Smooth muscle cell of the brain vasculature (primary cell): ENCODE measurements around the gene ZCCHC13.
"Not testable (repeated sequence)": the region's sequence is repeated elsewhere in the genome, so short reads cannot be mapped to it uniquely, and the experiment has no call there.

Source experiments
- DNase-seq: peaks from one replicate; pipeline ENCODE4 v3.0.0-alpha.2; 2012; ENCODE audit warnings: low read depth, low spot score

The ZCCHC13 gene

DNA sequence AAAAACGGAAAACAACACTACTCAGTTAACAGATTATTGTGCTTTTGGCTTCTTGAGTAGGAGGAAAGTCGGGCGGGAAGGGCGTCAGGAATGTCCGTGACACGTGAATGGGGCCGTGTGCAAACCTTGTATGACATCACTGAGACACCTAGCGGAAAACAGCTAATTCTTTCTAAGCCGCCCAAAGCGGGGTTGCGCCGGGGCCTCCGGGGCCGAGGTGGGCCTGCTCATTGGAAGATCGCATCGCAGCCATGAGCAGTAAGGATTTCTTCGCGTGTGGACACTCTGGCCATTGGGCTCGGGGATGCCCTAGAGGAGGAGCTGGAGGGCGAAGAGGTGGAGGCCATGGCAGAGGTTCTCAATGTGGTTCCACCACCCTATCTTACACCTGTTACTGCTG, at the start of gene ZCCHC13:
TSS of gene ZCCHC13 (plus strand) at position 165 of the 400 bp plus-strand sequence. CDS start at position 252, 87 bp downstream.
- DNase-seq, result no peak

DNA sequence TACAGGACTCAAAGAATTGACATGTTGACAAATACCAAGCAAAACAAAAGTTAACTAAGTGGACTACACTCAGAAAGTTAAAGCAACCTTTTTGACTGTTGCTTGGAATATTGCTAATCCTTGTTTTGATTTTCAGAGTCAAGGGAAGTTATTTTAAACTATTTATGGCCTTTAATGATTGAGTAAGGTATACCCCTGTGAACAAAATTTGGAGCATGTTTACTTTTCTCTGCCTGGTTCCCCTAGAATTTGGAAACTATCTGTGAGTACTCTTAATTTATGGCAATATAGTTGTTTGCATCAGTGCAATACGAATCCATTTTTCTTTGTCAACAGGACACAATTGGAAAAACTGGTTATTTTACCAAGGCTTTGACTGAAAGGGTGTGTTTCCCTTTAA, 45.9 kb upstream of the ZCCHC13 start:
- not testable (repeated sequence) for DNase-seq

DNA sequence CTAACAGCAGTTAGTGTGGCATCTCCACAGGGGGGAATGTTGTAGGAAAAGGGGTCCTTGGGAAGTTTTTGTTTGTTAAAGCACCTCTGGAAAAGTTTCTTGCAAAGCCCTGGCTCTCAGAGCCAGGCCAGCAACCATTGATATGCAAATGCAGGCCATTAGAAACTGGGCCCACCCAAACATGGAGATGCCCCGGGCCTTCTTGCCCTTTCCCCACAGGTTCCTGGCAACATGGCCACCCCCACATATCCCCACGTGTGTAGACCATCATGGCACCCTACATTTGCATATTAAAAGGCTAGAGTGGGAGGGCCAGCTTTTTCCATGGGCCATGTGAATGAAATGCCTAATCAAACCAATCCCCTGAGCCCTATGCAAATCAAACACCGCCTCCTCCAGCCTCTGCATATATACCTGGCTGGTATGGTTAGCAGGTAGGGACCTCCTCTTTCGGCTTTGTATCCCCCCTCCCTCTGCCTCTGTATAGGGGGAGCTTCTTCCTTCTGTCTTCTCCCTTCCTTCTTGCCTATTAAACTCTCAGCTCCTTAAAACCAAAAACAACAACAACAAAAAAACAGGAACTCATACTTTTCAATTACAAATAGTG, 44.0 kb upstream of the ZCCHC13 start:
- DNase-seq, result no peak

DNA sequence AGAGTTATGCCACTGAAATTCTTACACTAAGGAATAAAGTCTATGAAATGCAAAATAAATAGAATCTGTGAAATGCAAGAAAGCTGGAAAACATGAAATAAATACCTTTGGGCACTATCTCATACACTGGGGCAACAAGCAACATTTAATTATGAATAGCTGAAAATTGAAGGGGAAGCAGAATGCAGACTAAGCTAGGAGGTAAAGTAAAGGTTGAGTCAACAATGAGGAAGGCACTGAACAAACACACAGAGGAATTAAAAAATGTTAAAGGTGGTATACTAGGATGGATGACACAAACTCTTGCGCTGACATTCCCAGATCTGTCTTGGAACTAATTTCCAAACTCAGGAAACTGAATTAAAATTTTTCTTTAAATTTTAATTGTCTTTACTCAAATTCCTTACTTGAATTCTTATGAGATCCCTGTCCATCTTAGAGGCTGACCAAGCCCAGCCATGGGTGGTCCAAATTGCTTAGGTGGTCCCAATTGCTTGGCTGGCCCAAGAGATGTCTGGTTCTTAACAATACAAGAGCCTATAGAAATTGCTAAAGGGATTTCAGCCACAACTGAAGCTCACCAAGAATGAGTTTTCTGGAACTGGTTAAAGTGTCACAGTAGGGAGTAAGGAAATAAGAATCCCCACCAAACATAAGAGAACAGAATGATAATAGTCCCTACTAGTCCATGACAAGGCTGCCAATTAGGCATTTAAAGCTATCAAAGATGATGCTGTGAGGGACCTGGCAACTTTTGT, 41.3 kb upstream of the ZCCHC13 start:
- DNase-seq, result no peak

DNA sequence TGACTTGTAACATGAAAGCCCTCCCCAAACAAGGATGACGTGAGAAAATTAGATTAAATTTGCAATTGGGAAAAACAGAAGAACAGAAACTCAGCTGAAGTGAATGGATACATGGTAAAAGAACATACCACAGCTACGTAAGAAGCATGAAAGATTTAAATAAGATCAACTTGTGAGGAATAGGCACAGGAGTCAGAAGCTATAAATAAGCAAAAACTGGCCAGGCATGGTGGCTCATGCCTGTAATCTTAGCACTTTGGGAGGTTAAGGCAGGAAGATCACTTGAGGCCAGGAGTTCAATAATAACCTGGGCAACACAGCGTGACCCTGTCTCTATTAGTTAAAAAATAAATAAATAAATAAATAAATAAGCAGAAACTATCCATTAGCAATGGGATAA, 33.6 kb upstream of the ZCCHC13 start:
- DNase-seq, result no peak

DNA sequence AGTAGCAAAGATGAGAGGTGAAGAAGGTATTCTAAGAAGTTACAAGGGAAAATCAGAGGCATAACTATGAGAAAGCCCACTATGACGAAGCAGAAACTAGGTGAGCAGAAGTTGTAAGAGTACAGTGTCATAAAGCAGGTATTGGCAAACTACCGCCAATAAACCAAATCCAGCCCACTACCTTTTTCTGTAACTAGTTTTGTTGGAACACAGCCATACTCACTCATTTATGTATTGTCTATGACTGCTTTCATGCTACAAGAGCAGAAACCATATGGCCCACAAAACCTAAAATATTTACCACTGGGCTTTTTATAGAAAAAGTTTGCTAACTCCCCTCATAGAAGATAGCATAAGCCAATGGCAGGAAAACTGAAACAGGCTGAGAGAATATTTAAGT, 31.8 kb upstream of the ZCCHC13 start:
- no peak for DNase-seq

DNA sequence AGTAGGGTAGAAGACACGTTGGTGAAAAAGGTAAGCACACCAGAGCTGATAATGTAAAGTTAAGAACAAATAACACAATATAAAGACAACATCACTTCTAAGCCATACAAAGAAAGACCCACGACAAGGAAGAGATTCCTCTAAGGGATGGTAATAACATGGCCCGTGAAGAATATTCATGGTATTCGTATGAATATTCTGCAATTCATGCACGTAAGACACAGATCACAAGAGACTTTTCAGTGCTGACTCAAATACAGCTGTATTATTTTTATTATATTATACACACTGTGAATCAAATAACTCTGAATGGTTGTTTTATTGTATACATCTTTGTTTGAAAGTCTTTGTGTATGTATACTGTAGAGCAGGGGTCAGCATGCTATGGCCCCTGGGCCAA, 29.5 kb upstream of the ZCCHC13 start:
- DNase-seq, result no peak

DNA sequence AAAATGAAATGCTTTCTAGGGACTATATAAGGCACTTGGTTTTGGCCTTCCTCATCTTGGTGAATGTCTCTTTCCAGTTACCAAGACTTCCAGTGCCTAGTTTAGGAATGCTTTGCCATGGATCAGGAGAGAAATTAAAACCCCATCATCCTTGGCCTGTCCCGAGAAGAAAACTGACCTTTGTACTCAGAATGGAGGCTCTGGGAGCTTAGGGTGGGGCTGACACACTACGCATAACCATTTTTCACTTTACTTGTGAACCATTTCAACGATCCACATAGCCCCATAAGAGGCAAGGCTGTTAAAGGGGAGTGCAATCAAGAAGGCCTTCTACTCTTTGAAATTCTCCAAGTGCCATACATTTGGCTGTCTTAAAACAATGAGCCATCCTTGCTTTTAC, 26.7 kb upstream of the ZCCHC13 start:
- DNase-seq, result no peak

DNA sequence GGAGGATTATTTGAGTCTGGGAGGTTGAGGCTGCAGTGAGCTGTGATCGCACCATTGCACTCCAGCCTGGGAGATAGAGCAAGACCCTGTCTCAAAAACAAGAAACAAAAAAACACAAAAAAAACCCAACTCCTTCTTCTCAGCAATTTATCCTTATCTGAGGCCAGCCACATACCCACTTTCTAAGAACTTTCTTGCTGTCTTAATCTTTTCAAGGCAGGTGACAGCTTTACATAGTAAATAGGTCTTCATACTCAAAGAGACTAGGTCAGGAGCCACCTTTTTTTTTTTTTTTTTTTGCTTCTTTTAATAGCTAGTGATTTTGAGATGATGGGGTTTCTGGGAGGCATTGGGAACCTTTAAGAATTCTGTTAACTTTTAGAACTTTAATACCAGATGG, 26.1 kb upstream of the ZCCHC13 start:
- DNase-seq, result no peak

DNA sequence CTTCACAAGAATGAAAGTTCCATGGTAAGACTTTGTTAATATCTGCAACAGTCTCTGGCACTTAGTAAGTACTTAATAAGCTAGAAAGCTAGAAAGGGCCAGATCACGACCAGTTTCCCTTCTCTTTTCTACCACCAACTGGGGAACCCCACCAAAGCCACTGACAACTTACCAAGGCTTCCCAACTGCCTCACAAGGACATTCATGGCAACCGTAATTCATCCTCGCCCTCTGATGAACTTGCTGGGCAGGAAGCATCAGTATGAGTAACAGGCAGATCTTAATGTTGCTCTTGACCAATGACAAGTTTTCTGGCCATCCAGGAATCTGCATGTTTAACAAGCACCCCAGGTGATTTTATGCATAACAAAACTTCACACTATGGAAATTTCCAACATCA, 23.2 kb upstream of the ZCCHC13 start:
- no peak for DNase-seq

DNA sequence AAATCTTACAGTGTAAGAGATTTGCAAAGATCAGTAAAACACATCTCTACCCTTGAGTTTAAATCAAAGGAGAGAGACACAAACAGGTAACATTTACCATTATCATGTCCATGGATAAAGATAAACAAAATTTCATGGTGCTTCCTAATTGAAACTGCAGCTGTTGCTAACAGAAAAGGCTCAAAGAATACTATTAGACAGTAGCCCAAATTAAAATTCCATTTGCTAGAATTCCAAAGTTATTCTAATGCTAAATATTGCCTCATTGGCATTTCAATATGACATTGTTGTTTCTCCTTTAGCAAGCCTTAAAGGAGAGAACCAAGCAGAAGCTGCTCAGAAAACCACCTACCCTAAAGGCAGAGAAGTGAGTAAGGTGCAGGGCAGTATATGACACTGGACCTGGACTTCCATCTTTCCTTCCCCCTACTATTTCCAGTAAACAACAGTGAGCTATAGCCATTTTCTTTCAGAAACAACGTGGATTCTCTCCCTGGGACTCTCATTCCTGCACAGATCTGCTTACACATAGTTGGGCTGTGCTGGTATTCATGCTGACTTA, 19.5 kb upstream of the ZCCHC13 start:
- DNase-seq, result no peak

DNA sequence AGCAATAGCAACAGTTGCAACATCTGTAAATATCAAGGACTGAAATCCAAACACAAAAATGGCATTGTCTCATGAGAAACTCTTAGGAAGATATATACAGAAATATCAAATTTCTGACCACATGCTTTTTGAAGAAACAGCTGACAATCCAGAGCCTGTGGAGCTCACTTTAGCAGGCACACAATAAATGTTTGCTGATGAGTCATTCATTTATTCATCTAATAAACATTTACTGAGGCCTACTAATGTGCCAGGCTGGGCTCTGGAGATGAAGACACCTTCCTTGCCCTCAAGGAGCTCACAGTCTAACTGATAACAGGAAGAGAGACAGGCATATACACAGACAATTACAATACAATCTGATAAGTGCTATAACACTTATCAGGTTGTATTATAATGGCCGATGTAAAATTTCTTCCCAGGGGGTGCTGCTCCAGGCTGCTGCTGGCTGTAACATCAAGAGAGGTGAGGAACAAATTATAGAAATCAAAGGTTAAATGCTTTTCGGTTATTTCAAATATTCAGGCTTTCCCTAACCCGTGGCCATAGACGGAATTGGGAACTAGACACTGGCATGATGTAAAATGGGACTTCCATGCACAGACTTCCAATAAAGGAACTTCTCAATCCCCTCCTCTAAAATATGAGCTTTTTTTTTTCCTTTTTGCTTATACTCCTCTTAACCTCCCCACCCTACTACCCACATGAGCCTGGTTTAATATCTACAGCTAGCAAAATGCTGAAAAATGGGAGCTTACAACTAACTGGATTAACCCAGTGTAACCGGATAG, 16.8 kb upstream of the ZCCHC13 start:
- peak; percentile 29 for DNase-seq

DNA sequence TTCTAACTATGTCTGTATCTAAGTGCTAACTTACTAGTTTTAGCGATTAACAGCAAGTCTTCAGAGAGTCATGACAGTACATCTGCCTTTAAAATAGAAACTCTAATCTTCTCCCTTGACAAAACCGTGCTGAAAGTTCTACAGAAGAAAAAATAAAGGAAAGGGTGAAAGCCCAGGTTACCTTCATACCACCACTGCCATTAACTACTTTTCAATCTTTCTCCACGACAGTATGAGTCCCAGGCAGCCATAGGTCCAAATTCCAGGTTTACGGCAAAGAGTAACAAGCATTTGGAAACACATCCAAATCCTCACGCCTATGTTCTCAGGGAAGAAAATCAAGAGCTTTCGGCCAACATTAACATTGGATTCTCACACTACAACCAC, 12.4 kb upstream of the ZCCHC13 start:
- DNase-seq, result no peak

DNA sequence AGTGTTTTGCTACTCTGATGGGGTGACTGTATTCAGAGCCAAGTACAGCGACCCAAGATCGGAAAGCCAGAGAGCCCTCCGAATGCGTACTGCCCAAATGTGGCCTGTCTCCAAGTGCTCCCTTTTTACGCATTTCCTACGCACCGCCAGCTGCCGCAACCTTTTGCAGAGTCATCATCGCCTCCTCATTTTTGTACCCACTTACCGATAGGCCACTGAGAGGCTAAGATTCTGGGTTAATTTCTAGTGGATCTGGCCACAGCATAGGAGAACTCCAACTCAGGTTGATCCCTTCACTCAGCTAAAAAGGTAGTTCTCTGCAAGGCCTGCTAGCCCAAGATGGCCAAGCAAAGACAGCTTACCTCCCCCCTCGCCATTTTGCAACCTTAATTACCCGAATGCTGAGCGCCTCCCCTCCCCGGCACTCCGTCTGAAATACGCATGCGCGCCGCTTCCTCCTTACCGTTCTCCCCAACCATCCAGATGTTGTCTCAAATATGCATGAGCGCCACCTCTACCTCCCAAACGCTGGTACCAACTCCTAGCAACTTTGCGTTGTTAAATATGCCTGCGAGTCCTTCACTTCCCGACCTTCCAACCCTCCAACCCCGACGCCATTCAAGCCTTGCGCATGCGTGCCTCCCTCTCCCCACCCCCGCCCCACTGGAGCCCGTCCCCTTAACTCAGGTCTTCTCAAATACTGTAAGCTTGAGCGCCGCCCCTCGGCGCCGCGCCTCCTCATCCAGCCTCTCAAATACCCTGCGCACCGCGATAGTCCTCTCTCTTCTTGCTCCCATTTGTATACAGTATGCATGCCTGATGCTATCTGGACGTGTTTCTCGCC, 11.8 kb upstream of the ZCCHC13 start:
- DNase-seq, result peak; percentile 76

DNA sequence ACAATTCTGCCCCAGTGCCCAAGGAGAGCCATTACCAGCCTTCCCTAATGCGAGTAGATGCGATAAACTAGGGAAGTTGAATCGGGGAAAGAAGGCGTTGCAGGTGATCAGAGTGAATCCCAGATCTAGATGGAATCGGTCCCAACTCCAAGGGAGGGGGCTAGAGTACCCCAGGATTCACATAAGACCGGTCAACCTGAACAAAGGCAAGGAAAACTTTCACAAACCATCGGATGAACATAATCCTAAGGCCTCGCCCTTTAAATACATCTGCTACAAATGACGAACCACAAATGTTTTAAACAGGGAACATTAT, 11.2 kb upstream of the ZCCHC13 start:
- DNase-seq, result no peak

DNA sequence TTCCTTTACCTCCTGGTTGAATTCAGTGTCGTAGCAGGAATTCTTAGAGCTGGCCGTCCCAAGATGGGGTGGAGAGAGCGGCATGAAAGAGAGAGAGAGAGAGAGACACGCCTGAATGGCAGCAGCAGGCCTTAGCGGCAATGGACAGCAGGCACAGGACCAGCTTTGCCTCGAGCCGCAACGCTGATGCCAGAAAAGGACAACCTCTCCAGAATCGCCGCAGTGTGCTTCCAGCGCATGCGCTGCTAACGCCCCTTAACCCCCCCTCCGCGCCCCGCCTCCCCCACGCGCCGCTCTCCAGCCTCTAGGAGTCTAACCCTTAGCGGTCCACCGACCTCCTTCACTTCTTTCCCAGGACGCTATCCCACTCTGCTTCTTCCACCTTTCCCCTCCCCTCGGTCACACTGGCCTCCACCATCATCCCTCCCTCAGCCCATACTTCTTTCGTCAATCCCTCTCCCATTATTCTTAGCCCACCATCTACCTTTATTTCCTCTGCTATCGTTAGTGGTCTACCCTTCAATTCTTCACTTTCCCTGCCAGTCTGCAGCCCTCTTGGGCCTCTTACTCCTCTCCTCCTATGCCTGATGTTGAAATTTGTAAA, 10.5 kb upstream of the ZCCHC13 start:
- DNase-seq, result no peak

DNA sequence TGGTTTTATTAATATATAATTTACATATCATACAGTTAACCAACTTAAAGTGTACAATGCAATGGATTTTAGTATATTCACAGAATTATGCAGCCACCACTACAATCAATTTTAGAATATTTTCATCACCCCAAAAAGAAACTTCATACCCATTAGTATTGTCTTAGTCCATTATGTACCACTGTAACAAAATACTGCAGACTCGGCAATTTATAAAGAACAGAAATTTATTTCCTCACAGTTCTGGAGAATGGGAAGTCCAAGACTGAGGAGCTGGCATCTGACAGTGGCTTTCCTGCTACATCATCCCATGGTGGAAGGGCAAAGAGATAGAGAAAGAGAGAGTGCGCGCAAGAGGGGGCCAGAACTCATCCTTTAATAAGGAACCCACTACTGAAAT, 8.9 kb upstream of the ZCCHC13 start:
- no peak for DNase-seq

DNA sequence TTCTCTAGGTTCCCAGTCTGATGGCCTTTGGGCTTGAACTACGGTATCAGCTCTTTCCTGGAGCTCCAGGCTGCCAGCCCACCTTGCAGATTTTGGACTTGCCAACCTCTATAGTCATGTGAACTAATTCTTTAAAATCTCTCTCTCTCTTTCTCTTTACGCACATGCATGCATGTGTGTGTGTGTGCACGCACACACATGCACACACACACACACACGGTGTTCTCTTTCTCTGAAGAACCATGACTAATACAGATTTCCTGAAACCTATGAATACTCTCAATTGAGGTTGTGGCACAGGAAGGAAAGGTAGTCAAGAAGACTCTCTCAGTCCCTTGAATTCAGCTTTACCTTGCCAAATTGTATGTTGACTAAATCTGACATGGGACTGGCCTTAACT, 6.2 kb upstream of the ZCCHC13 start:
- no peak for DNase-seq

DNA sequence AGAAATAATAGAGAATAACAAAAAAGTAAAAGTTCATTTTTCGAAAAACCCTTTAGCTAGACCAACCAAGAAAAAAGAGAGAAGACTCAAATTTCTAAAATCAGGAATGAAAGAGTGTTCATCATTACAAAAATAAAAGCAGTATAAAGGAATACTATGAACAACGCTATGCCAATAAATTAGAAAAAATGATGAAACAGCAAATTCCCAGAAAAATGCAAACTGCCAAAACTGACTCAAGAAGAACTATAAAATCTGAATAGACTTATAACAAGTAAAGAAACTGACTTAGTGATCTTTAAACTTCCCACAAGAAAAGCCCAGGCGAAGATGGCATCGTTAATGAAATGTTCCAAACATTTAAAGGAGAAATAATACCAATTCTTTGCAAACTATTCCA, 3.1 kb upstream of the ZCCHC13 start:
- DNase-seq, result no peak

DNA sequence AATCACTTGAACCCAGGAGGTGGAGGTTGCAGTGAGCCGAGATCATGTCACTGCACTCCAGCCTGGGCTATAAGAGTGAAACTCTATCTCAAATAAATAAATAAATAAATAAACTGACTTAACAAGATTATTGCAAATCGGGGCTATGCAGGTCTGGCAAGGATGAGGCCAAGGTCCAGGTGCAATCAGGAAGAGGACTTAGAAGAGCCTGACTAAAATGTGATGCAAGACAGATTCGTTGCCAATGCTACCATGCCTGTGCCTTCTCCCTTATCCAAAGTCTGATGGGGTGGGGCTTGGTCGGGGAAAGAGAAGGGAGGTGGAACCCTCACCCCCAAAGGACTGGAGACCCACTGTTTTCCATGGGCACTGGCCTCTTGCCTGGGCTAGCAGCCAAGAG, 14.7 kb downstream of the ZCCHC13 start:
- no peak for DNase-seq

DNA sequence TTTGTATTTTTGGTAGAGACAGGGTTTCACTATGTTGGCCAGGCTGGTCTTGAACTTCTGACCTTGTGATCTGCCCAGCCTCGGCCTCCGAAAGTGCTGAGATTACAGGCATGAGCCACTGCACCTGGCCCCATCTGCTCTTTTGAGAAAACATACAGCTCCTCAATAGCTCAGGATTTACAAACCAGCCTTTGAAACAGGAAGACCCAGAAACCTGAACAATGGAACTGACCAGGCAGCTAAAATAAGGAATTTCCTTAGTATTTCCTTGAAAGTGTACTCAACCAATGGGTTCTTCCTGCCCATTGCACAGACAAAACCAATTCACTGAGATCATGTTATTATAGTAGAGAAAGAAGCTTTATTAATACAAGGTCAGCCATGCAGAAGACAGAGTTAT, 15.3 kb downstream of the ZCCHC13 start:
- DNase-seq, result not testable (repeated sequence)
